Cardiac septum (tissue), 1 donor: ENCODE measurements around the gene GAGE12H. TPM values are rescaled to one million over a fixed set of nuclear protein-coding genes. Genes with fewer than 3 reads are reported as not detected.

Experiments used
- total RNA-seq: library from RNA; stranded (reverse); fragmentation: NEBNext Ultra II Directional; extraction: Animal tissue kit (Norgen Biotek cat#: 25700); gene quantifications from one replicate; pipeline ENCODE4 v1.2.1, GENCODE V29; 2021
- donor health status: DM: no; HTN: no; CAD: no.

Gene GAGE12H
- total RNA-seq, 1 donor from 2014 or later: not detected

Other genes starting within 250 kb of the GAGE12H start
- not detected for gene GAGE13, start 248.4 kb upstream of the GAGE12H start, total RNA-seq
- not detected for gene GAGE12C, start 47.8 kb upstream of the GAGE12H start, total RNA-seq
- gene GAGE12D, start 38.2 kb upstream of the GAGE12H start, total RNA-seq: not detected
- not detected for gene GAGE12E, start 28.7 kb upstream of the GAGE12H start, total RNA-seq
- not detected for gene GAGE12F, start 19.1 kb upstream of the GAGE12H start, total RNA-seq
- gene GAGE12G, start 9.5 kb upstream of the GAGE12H start, total RNA-seq: not detected
- not detected for gene GAGE2A, start 9.5 kb downstream of the GAGE12H start, total RNA-seq
- not detected for gene GAGE1, start 19.1 kb downstream of the GAGE12H start, total RNA-seq
- not detected for gene PAGE1, start 116.0 kb downstream of the GAGE12H start, total RNA-seq
- gene PAGE4, start 249.4 kb downstream of the GAGE12H start, total RNA-seq: not detected